OCI-LY3 (cell line): ENCODE results near the gene GULP1.

ENCODE experiments used
- H2AFZ ChIP-seq: fragments of 200-600, 300-600 bp; shearing (Covaris generic); 2 replicates; pipeline ENCODE4 v1.6.0; 2014; ENCODE audit warnings: antibody characterized with exemption, low read depth, low read length
- H3K27ac ChIP-seq: fragments of 200-600, 300-600 bp; sonication (generic); 2 replicates; pipeline ENCODE4 v1.5.1; 2014; ENCODE audit warnings: mild to moderate bottlenecking, low read length, moderate library complexity, mixed read lengths
- H3K27me3 ChIP-seq: fragments of 200-600, 300-600 bp; sonication (generic); 2 replicates; pipeline ENCODE4 v1.6.1; 2014; ENCODE audit warnings: low read depth, low read length, mixed read lengths
- H3K36me3 ChIP-seq: fragments of 200-600, 300-600 bp; sonication (generic); replicated peaks from 2 replicates; pipeline ENCODE3; 2014; ENCODE audit warnings: low read depth, low read length, mixed read lengths
- H3K4me1 ChIP-seq: fragments of 300-600, 200-600 bp; sonication (generic); 2 replicates; pipeline ENCODE4 v1.6.1; 2014; ENCODE audit warnings: low read length, mixed read lengths
- H3K4me2 ChIP-seq: fragments of 200-600, 300-600 bp; sonication (generic); 2 replicates; pipeline ENCODE4 v1.6.1; 2014; ENCODE audit warnings: low read length, mixed read lengths
- H3K4me3 ChIP-seq: fragments of 300-600, 200-600 bp; sonication (generic); 2 replicates; pipeline ENCODE4 v1.5.1; 2014; ENCODE audit warnings: antibody characterized with exemption, mild to moderate bottlenecking, low read length, moderate library complexity
- H3K79me2 ChIP-seq: fragments of 300-600, 200-600 bp; shearing (Covaris generic); 2 replicates; pipeline ENCODE4 v1.6.1; 2014; ENCODE audit warnings: mild to moderate bottlenecking, low read length, mixed read lengths
- H3K9ac ChIP-seq: fragments of 300-600, 200-600 bp; shearing (Covaris generic); 2 replicates; pipeline ENCODE4 v1.6.0; 2014; ENCODE audit warnings: mild to moderate bottlenecking, low read length, moderate library complexity
- H3K9me3 ChIP-seq: fragments of 200-600, 300-600 bp; shearing (Covaris generic); 2 replicates; pipeline ENCODE4 v1.6.1; 2014; ENCODE audit warnings: low read length, mixed read lengths; ENCODE audit not compliant: insufficient read depth
- H4K20me1 ChIP-seq: fragments of 200-600, 300-600 bp; sonication (generic); 2 replicates; pipeline ENCODE4 v1.6.1; 2016; ENCODE audit warnings: low read length, mixed read lengths; ENCODE audit not compliant: insufficient read depth
- CTCF ChIP-seq: fragments of 200-600, 300-600 bp; sonication (generic); IDR thresholded peaks from 2 replicates; pipeline ENCODE4 v1.5.1; 2014; ENCODE audit warnings: antibody characterized with exemption, low read length, low read depth
- EZH2phosphoT487 ChIP-seq: fragments of 200-600 bp; shearing (Covaris generic); IDR thresholded peaks from 2 replicates; pipeline ENCODE4 v1.6.1; 2018; ENCODE audit warnings: antibody characterized with exemption, mixed run types, low read depth

The GULP1 gene

GRCh38 chr2:188308483-188308882, 16.8 kb downstream of the GULP1 start:
- TF ChIP-seq CTCF (no peak), EZH2phosphoT487 (no peak)
- Histone ChIP-seq H3K79me2 (no peaks in the 10 kb centered on the region), H3K4me2 (no peak overlapping the region), H3K4me3 (no peak overlapping the region), H3K9ac (no peak overlapping the region), H4K20me1 (no peaks in the 10 kb centered on the region), H3K27me3 (no peaks in the 10 kb centered on the region), H3K9me3 (no peaks in the 10 kb centered on the region), H3K4me1 (no peaks in the 10 kb centered on the region), H2AFZ (no peak overlapping the region), H3K27ac (no peak overlapping the region), H3K36me3 (no peaks in the 10 kb centered on the region)

- H3K27ac ChIP-seq, result no peak overlapping the region
- H3K4me1 ChIP-seq, result no peaks in the 10 kb centered on the region
- no peak for TF ChIP-seq CTCF
Observed at GRCh38 chr2:188309364-188309763, 17.7 kb downstream of the GULP1 start.

GRCh38 chr2:188314314-188315054, 22.8 kb downstream of the GULP1 start:
- no peaks in the 10 kb centered on the region for H4K20me1 ChIP-seq
- no peaks in the 10 kb centered on the region for H3K36me3 ChIP-seq
- H3K27me3 ChIP-seq, result no peaks in the 10 kb centered on the region
- TF ChIP-seq CTCF, result no peak
- no peak for TF ChIP-seq EZH2phosphoT487
- H3K9ac ChIP-seq, result no peak overlapping the region
- no peak overlapping the region for H3K27ac ChIP-seq
- no peak overlapping the region for H3K4me3 ChIP-seq
- no peak overlapping the region for H2AFZ ChIP-seq
- H3K79me2 ChIP-seq, result no peaks in the 10 kb centered on the region
- no peaks in the 10 kb centered on the region for H3K4me1 ChIP-seq
- no peaks in the 10 kb centered on the region for H3K9me3 ChIP-seq
- no peak overlapping the region for H3K4me2 ChIP-seq

More at GRCh38 chr2:188309364-188309763, 17.7 kb downstream of the GULP1 start:
- H3K9ac ChIP-seq, result no peak overlapping the region
- no peaks in the 10 kb centered on the region for H4K20me1 ChIP-seq
- no peaks in the 10 kb centered on the region for H3K36me3 ChIP-seq
- no peak overlapping the region for H3K4me2 ChIP-seq
- H3K4me3 ChIP-seq, result no peak overlapping the region
- no peaks in the 10 kb centered on the region for H3K79me2 ChIP-seq
- H2AFZ ChIP-seq, result no peak overlapping the region
- no peaks in the 10 kb centered on the region for H3K27me3 ChIP-seq
- H3K9me3 ChIP-seq, result no peaks in the 10 kb centered on the region

- Histone ChIP-seq H3K79me2 (no peaks in the 10 kb centered on the region), H3K27ac (no peak overlapping the region), H3K36me3 (no peaks in the 10 kb centered on the region), H3K4me3 (no peak overlapping the region), H3K9me3 (no peaks in the 10 kb centered on the region), H3K4me2 (no peak overlapping the region), H4K20me1 (no peaks in the 10 kb centered on the region), H3K27me3 (no peaks in the 10 kb centered on the region), H3K4me1 (no peaks in the 10 kb centered on the region), H3K9ac (no peak overlapping the region), H2AFZ (no peak overlapping the region)
- no peak for TF ChIP-seq CTCF
- no peak for TF ChIP-seq EZH2phosphoT487
Observed at GRCh38 chr2:188315750-188316149, 24.1 kb downstream of the GULP1 start.
